Islet of Langerhans (tissue), 1 donor: ENCODE results near the gene IL17RE.
"Not testable (repeated sequence)": the region's sequence is repeated elsewhere in the genome, so short reads cannot be mapped to it uniquely, and the experiment has no call there.

Experiments used
- FAIRE-seq: peaks from one replicate; lab custom pipeline; 2011; peaks lifted over from hg19 to GRCh38; lab: Jason Lieb, UNC

IL17RE gene

GRCh38 chr3:9879830-9880549, 22.7 kb upstream of the IL17RE start, which contains the start of gene CIDEC:
Gene CIDEC, minus strand, starts transcription at chr3:9880253. Its CDS starts 1,767 bp downstream, at chr3:9878486.
- no peak for FAIRE-seq

- no peak for FAIRE-seq
Measured at GRCh38 chr3:9881441-9881840, 21.2 kb upstream of the IL17RE start.

- FAIRE-seq, result no peak
Measured at GRCh38 chr3:9883706-9884554, 18.7 kb upstream of the IL17RE start.

- no peak for FAIRE-seq
Measured at GRCh38 chr3:9884555-9885165, 18.0 kb upstream of the IL17RE start.

GRCh38 chr3:9886328-9886727, 16.3 kb upstream of the IL17RE start:
- FAIRE-seq, result no peak

- FAIRE-seq, result no peak
Measured at GRCh38 chr3:9887480-9887879, 15.2 kb upstream of the IL17RE start.

GRCh38 chr3:9888540-9888939, 14.1 kb upstream of the IL17RE start:
- FAIRE-seq, result no peak

GRCh38 chr3:9889405-9889804, 13.2 kb upstream of the IL17RE start:
- FAIRE-seq, result no peak

GRCh38 chr3:9890249-9891071, 12.2 kb upstream of the IL17RE start, which contains the start of gene JAGN1:
Gene JAGN1, plus strand, starts transcription at chr3:9890610. Its CDS starts 113 bp downstream, at chr3:9890723.
- no peak for FAIRE-seq

GRCh38 chr3:9891072-9891622, 11.5 kb upstream of the IL17RE start:
- FAIRE-seq, result no peak

GRCh38 chr3:9893739-9894138, 8.9 kb upstream of the IL17RE start:
- no peak for FAIRE-seq

GRCh38 chr3:9895715-9896114, 6.9 kb upstream of the IL17RE start:
- FAIRE-seq, result not testable (repeated sequence)

- FAIRE-seq, result not testable (repeated sequence)
Measured at GRCh38 chr3:9896755-9897407, 5.8 kb upstream of the IL17RE start.

GRCh38 chr3:9897408-9898372, 5.0 kb upstream of the IL17RE start:
- no peak for FAIRE-seq

- no peak for FAIRE-seq
Measured at GRCh38 chr3:9898467-9899241, 4.0 kb upstream of the IL17RE start.

- FAIRE-seq, result no peak
Measured at GRCh38 chr3:9899289-9899791, 3.3 kb upstream of the IL17RE start.

GRCh38 chr3:9900965-9901415, 1.7 kb upstream of the IL17RE start:
- not testable (repeated sequence) for FAIRE-seq

- FAIRE-seq, result no peak
Measured at GRCh38 chr3:9901967-9902366, 681 bp upstream of the IL17RE start.

- FAIRE-seq, result no peak
Measured at GRCh38 chr3:9903238-9903624, 583 bp downstream of the IL17RE start.
